OCI-LY7 (cell line): ENCODE data around the gene TMCC1.

ENCODE experiments used
- EZH2phosphoT487 ChIP-seq: fragments of 200-600 bp; sonication (generic); IDR thresholded peaks from 2 replicates; pipeline ENCODE4 v1.6.1; 2018; ENCODE audit warnings: low read depth, borderline replicate concordance, mild to moderate bottlenecking, mixed run types, antibody characterized with exemption, low read length, moderate library complexity, mixed read lengths
- TF ChIP-seq, protein P1 (sequence below): fragments of 200-600 bp; sonication (generic); conservative IDR thresholded peaks from 2 replicates; pipeline ENCODE4 v1.5.1; 2014; ENCODE audit warnings: mild to moderate bottlenecking, antibody characterized with exemption, low read length, moderate library complexity, mixed read lengths

DNA sequence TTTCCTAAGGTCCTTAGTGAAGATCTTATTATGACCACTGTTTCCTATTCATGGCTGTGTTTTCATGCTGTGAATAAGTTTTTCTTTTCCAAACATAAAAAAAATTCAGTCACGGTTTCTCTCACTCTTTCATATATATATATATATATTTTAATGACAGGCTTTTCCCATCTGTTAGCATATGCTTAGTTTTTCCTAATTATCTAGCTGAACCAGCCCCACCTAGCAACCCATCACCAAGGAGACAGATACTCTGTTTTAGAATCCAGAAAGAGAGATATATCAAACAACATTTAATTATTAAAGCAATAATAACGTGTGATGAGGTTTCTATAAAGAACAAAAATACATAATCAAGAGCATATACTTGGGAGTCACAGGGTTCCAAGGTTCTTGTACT is 58.3 kb downstream of the TMCC1 start:
- TF ChIP-seq, protein P1, sequence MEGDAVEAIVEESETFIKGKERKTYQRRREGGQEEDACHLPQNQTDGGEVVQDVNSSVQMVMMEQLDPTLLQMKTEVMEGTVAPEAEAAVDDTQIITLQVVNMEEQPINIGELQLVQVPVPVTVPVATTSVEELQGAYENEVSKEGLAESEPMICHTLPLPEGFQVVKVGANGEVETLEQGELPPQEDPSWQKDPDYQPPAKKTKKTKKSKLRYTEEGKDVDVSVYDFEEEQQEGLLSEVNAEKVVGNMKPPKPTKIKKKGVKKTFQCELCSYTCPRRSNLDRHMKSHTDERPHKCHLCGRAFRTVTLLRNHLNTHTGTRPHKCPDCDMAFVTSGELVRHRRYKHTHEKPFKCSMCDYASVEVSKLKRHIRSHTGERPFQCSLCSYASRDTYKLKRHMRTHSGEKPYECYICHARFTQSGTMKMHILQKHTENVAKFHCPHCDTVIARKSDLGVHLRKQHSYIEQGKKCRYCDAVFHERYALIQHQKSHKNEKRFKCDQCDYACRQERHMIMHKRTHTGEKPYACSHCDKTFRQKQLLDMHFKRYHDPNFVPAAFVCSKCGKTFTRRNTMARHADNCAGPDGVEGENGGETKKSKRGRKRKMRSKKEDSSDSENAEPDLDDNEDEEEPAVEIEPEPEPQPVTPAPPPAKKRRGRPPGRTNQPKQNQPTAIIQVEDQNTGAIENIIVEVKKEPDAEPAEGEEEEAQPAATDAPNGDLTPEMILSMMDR: no peak
- TF ChIP-seq EZH2phosphoT487: no peak
